WERI-Rb-1 (cell line): ENCODE measurements around the gene PATJ.

Source experiments
- DNase-seq: peaks from one replicate; pipeline ENCODE4 v3.0.0-alpha.2; 2020
- H3K27ac ChIP-seq: fragments of 250-450 bp; sonication (Bioruptor Pico); 2 replicates; pipeline ENCODE4 v1.5.1; 2020; ENCODE audit warnings: mild to moderate bottlenecking, moderate library complexity
- H3K27me3 ChIP-seq: fragments of 250-450 bp; sonication (Bioruptor Pico); 2 replicates; pipeline ENCODE4 v1.5.1; 2021; ENCODE audit warnings: mild to moderate bottlenecking, low read depth, moderate library complexity; ENCODE audit not compliant: insufficient read depth, severe bottlenecking
- H3K36me3 ChIP-seq: fragments of 250-450 bp; sonication (Bioruptor Pico); 2 replicates; pipeline ENCODE4 v1.5.1; 2020; ENCODE audit warnings: mild to moderate bottlenecking, moderate library complexity
- H3K4me3 ChIP-seq: 2 replicates; pipeline ENCODE4 v1.5.1; 2011; ENCODE audit warnings: low read depth, mild to moderate bottlenecking, control low read depth, low read length
- H3K9me3 ChIP-seq: fragments of 250-450 bp; sonication (Bioruptor Pico); 2 replicates; pipeline ENCODE4 v1.5.1; 2021; ENCODE audit warnings: mild to moderate bottlenecking, moderate library complexity; ENCODE audit not compliant: severe bottlenecking
- CTCF ChIP-seq: IDR thresholded peaks from 2 replicates; pipeline ENCODE4 v1.5.1; 2011; ENCODE audit warnings: low read depth, mild to moderate bottlenecking, control low read depth, inconsistent platforms, low read length

Gene PATJ

DNA sequence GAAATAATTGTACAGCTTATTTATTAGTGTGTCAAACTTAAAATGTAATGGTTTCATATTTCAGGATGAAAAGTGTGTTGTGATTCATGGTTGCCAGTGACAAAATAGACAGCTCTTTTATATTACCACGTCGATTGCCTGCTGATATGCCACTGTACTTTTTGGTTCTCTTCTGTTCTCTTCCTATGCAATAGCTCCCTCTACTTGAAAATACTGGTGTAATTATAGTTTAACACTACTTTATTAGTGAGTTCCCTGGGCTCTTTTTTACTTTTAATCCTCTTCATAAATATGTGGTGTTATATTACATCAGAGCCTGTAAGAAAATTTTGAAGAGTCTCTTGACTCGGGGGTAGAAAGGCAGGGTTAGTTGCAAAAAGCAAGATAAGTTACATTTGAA lies 111.3 kb downstream of the PATJ start:
- DNase-seq: no peak
- H3K36me3 ChIP-seq: peaks cover under 1% of the 10 kb centered on the region; the same call in 1 of the 2 replicates
- no peaks in the 10 kb centered on the region for H3K27me3 ChIP-seq
- no peak overlapping the region for H3K4me3 ChIP-seq
- no peak for TF ChIP-seq CTCF
- no peak overlapping the region for H3K27ac ChIP-seq
- H3K9me3 ChIP-seq: no peaks in the 10 kb centered on the region

DNA sequence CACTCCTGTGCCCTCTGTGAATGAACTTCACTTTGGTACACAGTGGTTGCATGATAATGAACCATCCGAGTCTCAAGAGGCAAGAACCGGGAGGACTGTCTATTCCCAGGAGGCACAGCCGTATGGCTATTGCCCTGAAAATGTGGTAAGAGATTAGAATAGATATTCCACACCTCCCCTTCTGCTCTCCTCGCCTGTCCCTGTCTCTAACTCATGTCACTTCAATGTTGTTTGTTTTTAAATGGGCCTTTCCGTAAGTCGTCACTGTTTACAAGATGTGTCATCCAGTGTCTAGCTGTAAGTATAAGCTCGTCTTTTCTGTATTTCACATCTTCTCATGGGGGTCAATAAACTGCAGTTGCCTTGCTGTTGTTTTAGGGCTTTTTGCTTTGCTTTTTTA lies 122.2 kb downstream of the PATJ start:
- peaks cover 4% of the 10 kb centered on the region for H3K36me3 ChIP-seq
- no peaks in the 10 kb centered on the region for H3K9me3 ChIP-seq
- TF ChIP-seq CTCF: no peak

DNA sequence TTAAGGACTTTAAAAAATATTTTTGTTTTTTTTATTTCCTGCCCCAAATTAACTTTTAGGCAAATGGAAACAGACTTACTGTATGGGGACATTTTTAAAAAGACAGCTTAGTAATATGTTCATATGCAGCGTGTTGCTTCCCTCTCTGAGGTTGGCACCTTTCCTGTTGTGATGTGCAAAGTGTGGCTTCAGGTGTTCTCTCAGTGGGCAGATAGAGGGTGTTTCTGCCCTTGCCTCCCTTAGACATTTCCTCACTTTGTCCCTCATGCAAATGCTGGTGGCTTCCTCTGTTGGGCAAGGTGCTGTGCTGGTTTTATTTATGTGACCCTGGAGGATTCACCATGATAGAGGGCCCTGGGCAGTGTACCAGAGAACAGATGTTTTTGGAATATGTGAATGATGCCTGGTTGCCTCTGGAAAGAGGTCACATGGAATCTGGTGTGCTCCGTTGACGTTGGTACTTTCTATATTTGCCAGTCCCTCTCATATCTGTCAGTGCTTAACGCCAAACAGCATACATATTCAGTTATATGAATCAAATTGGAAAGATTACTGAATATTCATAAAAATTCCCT lies 123.5 kb downstream of the PATJ start:
- Histone ChIP-seq H3K9me3 (no peaks in the 10 kb centered on the region), H3K36me3 (peaks cover 4% of the 10 kb centered on the region), H3K27me3 (no peaks in the 10 kb centered on the region), H3K4me3 (no peak overlapping the region), H3K27ac (no peak overlapping the region)
- TF ChIP-seq CTCF: no peak
- no peak for DNase-seq

More for the DNA sequence above, 122.2 kb downstream of the PATJ start:
- Histone ChIP-seq H3K4me3 (no peak overlapping the region), H3K27me3 (no peaks in the 10 kb centered on the region), H3K27ac (no peak overlapping the region)
- no peak for DNase-seq

DNA sequence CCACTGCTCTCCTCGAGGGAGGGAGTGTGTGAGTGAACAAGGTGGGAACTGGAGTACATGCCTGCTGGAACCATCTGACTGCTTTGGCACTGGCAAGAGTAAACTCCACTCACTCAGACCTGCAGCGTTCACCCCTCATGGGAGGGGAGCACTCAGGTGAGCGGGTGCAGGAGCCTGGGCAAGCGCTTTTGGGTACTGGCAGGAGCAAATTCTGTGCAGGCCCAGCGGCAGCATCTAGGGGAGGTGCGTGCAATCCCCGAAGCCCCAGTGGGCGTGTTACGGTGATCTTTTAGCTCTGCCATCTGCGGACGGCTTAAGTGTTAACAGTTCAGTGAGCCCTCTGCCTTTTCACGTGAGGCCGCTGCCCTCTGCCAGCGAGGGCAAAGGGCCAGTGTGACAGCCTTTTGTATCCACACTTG lies 127.4 kb downstream of the PATJ start:
- H3K9me3 ChIP-seq: peaks cover 5% of the 10 kb centered on the region
- no peak overlapping the region for H3K27ac ChIP-seq
- H3K27me3 ChIP-seq: no peaks in the 10 kb centered on the region
- no peak for TF ChIP-seq CTCF
- H3K36me3 ChIP-seq: no peaks in the 10 kb centered on the region; the same call in 1 of the 2 replicates
- DNase-seq: no peak
- no peak overlapping the region for H3K4me3 ChIP-seq

DNA sequence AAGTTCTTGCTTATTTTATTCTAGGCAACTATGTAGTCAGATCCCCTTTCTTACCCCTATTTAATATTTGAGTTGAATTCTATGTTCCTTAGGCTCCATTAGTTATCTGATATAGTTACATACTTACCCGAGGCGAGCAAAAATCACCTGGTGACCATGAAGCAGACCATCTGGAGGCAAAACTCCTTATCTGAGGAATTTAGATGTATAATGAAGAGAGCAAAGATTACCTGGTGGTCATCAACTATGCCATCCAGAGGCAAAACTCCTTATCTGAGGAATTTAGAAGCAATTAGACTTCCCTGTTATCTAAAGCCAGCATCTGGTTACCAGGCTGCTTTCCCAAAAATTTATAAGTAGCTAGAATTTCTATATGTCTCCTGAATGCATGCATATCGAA lies 129.9 kb downstream of the PATJ start:
- TF ChIP-seq CTCF: no peak
- Histone ChIP-seq H3K36me3 (peaks cover 5% of the 10 kb centered on the region), H3K4me3 (no peak overlapping the region), H3K9me3 (peaks cover 5% of the 10 kb centered on the region), H3K27ac (no peak overlapping the region), H3K27me3 (no peaks in the 10 kb centered on the region)
- DNase-seq: no peak

DNA sequence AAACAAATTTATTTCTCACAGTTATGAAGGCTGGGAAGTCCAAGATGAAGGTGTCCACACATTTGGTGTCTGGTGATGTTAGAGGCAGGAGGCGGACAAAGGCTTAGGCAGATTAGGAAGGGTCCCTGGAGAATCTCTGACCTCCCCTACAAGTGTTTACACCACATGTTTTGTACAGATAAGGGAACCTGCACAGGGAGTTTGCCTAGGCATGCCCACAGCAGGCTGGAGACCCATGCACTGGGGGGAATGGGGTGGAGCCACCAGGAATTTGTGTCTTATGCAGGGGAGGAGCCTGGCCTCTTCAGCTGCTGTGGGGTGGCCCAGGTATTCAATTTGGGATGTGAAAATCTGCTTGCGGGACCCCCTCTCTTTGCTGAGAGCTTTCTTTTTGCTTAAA lies 131.3 kb downstream of the PATJ start:
- peaks cover 5% of the 10 kb centered on the region for H3K36me3 ChIP-seq
- H3K9me3 ChIP-seq: peaks cover 5% of the 10 kb centered on the region
- no peaks in the 10 kb centered on the region for H3K27me3 ChIP-seq
- no peak for TF ChIP-seq CTCF
- H3K27ac ChIP-seq: no peak overlapping the region
- H3K4me3 ChIP-seq: no peak overlapping the region
- peak; percentile 11 for DNase-seq
